ENCODE measurements around the gene CACNA1H.

The CACNA1H gene

GRCh38 chr16:1158456-1159324, 5.8 kb downstream of the CACNA1H start:
- DNase-seq (ENCODE audit: low read depth) = no peak

GRCh38 chr16:1159325-1159972, 6.5 kb downstream of the CACNA1H start:
- no peak for DNase-seq (ENCODE audit: low read depth)

DNA sequence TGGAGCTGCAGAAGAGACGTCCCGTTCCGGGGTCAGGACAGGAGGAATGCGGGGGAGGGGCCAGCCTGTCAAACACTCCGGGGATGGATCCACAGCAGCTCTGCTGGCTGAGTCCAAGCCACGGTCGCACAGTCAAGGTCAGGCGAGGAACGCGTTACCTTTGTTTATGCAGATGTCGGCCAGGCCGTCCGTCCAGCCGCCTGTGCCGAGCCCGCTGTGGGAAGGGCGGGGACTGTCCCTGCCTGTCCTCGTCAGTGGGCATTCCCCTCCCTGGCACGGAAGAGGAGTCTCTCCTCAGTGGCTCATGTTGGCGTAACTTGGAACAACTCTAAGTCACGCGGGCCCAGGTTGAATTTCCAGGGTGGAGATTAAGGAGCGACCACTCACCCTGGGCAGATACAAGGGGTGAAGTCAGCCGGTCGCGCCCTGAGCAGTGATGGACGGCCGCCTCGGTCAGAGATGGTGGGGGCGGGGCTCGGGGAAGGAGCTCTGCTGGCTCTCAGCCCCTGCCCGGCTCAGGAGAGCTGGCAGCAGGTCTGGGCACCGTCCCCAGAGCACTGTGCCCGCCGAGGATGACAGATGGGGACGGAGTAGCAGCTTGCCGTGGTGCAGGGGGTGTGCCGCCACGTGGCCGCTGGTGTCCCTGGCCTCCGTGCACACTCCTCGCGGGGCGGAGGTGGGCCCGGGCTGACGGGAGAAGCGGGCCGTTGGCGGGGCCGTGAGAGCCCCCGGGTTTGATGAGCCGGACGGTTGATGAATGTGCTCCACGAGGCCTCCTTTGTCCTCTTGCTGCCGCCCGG, 7.3 kb downstream of the CACNA1H start:
- no peak for DNase-seq (ENCODE audit: low read depth)

DNA sequence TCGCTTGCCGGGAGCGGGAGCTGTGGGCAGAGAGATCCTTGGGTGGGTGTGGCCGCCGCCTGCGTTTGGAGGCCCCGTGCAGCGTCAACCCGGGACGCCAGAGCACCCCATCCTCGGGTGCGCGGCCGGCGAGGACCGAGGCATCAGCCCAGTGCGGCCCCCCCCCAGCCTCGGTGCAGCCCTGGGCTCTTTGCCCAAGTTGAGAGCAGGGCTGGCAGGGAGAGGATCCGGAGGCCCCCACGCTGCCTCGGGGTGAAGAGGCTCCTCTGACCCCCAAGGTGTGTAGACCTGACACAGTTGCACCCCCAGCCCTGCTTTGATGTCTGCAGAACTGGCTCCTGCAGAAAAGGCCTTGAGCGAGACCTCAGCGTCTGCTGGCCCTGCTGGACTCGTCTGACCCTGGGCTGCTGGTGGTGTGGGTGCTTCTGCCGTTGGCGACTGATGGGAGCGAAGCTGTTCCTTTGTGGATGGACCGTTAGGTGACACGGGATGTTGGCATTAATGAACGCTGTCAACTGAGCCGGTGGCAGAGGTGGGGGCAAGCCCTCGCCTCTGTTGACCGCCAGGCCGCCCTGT, 8.0 kb downstream of the CACNA1H start:
- DNase-seq (ENCODE audit: low read depth) = no peak

GRCh38 chr16:1162701-1163566, 10.0 kb downstream of the CACNA1H start:
- no peak for DNase-seq (ENCODE audit: low read depth)

DNA sequence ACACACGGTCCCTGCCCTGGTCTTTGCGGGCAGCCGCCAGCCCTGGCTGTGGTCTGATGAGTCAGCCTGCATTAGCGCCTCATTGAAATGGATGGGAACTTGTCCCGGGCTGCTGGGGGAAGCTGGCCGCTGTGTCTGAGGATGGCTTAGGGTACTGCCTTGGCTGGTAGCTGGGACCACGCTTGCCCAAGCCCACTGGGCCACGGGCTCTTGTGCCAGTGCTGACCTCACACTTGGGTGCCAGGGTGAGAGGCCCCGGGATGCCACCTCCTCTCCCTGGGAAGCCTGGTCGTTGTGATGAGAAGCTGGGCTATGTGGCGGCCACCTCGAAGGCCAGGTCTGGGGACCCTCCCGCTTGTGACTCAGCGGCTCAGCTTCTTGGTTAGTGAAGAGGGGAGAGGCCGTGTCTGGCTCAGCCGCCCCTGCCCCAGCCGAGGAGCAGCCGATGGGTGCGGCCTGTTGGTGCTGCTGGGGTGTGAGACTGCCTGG, 10.7 kb downstream of the CACNA1H start:
- no peak for DNase-seq (ENCODE audit: low read depth)

DNA sequence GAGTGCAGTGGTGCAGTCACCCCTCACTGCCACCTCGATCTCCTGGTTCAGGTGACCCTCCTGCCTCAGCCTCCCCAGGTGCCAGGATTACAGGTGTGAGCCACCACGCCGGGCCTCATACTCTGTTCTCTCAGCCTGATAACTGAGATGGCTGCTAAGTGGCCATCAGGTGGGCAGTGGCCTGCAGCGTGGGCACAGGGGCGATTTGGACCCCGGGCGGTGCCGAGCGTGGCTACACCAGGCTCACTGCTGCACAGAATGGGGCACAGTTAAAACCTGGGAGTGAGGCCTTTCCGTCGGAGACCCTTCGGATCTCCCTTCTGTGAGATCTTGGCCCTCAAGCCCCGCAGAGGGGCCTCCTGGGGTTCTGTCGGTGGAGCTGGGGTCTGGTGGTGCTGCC, 11.5 kb downstream of the CACNA1H start:
- no peak for DNase-seq (ENCODE audit: low read depth)

GRCh38 chr16:1164975-1165374, 12.1 kb downstream of the CACNA1H start:
- no peak for DNase-seq (ENCODE audit: low read depth)

- DNase-seq (ENCODE audit: low read depth) = no peak
These were observed 12.6 kb downstream of the CACNA1H start for GRCh38 chr16:1165511-1165910.

GRCh38 chr16:1167276-1168107, 14.6 kb downstream of the CACNA1H start:
- no peak for DNase-seq (ENCODE audit: low read depth)

DNA sequence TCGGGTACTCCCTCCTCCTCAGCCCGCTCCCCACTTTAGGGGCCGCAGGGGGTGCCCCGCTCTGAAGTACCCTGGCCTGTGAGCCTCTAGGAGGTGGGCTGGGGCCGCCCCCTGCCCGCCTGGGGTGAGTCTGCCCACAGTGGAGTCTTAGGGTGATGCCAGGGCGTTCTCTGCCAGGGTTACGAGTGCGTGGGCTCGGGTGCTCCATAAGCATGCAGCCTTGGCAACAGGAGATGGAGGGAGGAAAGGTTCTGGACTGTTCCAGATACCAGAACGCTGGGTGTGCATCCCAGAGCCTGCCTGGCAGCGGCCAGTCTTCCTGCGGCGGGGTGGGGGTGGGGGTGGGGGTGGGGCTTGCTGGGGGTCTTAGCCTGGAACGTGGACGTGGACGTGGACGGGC, 15.9 kb downstream of the CACNA1H start:
- DNase-seq (ENCODE audit: low read depth) = no peak

GRCh38 chr16:1169285-1170075, 16.6 kb downstream of the CACNA1H start:
- no peak for DNase-seq (ENCODE audit: low read depth)

DNA sequence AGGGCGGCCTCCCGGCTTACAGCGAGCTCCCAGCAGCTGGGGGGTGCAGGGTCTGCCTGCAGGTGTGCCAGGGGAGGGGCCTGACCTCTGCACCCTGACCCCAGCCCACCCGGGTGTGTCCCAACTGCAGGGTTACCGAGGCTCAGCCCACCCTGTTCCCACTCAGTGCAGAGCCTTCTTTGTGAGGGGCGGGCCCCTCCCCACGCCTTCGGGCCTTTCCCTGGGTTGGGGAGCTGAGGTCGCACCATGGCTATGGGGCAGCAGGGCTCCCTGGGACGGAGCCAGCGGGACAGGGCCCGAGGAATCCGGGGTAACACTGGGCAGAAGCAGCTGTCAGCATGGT, 17.1 kb downstream of the CACNA1H start:
- no peak for DNase-seq (ENCODE audit: low read depth)

DNA sequence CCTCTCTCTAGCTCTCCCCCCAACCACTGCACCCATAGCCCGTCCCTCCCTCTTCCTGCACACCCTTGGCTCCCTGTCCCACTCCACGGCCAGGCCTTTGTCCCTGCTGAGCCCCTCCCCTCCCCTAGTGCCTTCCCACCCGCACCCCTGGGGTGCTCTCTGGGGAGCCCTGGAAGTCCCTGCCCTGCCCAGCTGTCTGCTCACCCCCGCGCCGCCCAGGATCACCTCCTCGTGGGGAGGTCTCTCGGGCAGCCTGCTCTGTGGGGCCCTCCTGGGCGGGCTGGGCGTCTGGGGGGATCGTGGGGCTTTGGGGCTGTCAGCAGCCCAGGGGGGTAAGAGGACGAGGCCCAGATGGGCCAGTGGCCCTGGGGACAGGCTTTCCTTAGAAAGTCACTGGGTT, 18.1 kb downstream of the CACNA1H start:
- DNase-seq (ENCODE audit: low read depth) = no peak

DNA sequence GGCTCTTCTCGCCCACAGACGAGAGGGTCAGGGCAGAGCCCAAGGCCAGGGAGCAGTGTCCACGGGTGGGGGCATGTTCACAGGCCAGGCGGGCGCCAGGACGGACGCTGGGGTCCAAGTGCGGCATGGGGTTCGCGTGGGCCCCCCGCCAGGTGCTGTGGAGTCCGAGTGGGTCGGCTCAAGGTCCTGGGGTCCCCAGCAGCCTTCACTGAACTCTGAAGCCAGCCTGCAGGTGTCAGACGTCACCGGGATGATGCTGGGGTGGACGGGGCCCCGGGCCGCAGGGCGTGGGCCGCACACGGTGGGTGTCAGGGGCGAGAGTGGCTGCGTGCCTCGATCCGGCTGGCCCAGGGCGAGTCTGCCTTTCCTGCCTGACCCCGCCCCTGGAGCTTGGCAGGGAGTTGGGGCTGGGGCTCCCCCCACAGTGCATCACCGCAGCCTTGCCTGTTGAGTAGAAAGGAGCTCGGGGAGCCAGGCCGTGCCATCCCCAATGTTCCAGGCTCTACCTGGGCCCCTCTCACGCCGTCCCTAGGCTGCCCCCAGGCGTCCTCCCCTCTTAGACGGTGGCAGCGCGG, 19.0 kb downstream of the CACNA1H start:
- DNase-seq (ENCODE audit: low read depth) = no peak

DNA sequence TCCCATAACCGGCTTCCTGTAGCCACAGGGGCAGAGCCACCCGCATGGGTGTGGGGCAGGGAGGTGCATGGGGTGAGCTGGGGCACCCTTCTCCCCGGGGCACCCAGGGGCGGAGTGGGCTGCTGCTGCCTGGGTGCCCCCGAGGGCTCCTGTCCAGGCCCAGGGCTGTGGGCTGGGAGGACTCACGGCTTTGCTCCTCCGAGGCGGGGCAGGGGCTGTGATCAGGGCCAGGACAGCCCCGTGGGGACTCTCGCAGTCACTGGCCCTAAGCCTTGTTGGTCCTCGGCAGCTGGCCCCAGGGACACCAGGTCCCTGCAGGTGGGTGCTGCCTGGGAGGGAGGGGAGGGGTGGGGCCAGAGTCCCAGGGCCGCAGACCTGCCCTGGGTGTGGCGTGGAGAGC, 19.7 kb downstream of the CACNA1H start:
- DNase-seq (ENCODE audit: low read depth) = no peak

- DNase-seq (ENCODE audit: low read depth) = no peak
These were observed 21.0 kb downstream of the CACNA1H start for GRCh38 chr16:1173788-1174451.

GRCh38 chr16:1174477-1175357, 21.8 kb downstream of the CACNA1H start:
- DNase-seq (ENCODE audit: low read depth) = no peak

Measured in fibroblast of the conjunctiva (primary cell).